UCSD-AML1 (cell line): Measurements from ENCODE around the gene GAA.
A peak's percentile ranks its signal among the peaks of the same experiment; 100 is the strongest.

Experiments used
- DNase-seq: peaks from one replicate; lab custom pipeline; 2025; ENCODE audit not compliant: unreplicated experiment; lab: John Stamatoyannopoulos, UW

Gene GAA

GRCh38 chr17:80101011-80101945 is at the start of gene GAA:
Gene GAA, plus strand, starts transcription at chr17:80101581. Its CDS starts 3,006 bp downstream, at chr17:80104587.
- peak; percentile 89 for DNase-seq

- DNase-seq, result no peak
Measured at GRCh38 chr17:80051681-80052080, 49.7 kb upstream of the GAA start.

GRCh38 chr17:80053102-80053501 is 48.3 kb upstream of the GAA start:
- no peak for DNase-seq

GRCh38 chr17:80055597-80055996 is 45.8 kb upstream of the GAA start:
- DNase-seq, result no peak

GRCh38 chr17:80058311-80058955 is 42.9 kb upstream of the GAA start:
- no peak for DNase-seq

- DNase-seq, result no peak
Measured at GRCh38 chr17:80060644-80061043, 40.7 kb upstream of the GAA start.

- DNase-seq, result no peak
Measured at GRCh38 chr17:80061421-80061820, 40.0 kb upstream of the GAA start.

- no peak for DNase-seq
Measured at GRCh38 chr17:80063830-80064585, 37.4 kb upstream of the GAA start.

GRCh38 chr17:80064696-80065095 is 36.7 kb upstream of the GAA start:
- DNase-seq, result no peak

GRCh38 chr17:80065478-80066170 is 35.8 kb upstream of the GAA start:
- no peak for DNase-seq

- DNase-seq, result no peak
Measured at GRCh38 chr17:80067393-80067986, 33.9 kb upstream of the GAA start.

- DNase-seq, result no peak
Measured at GRCh38 chr17:80068301-80069222, 32.8 kb upstream of the GAA start.

GRCh38 chr17:80070375-80071115 is 30.8 kb upstream of the GAA start:
- DNase-seq, result no peak

- DNase-seq, result no peak
Measured at GRCh38 chr17:80071116-80071841, 30.1 kb upstream of the GAA start.

- DNase-seq, result no peak
Measured at GRCh38 chr17:80072410-80072809, 29.0 kb upstream of the GAA start.

- DNase-seq, result no peak
Measured at GRCh38 chr17:80080081-80080480, 21.3 kb upstream of the GAA start.

- no peak for DNase-seq
Measured at GRCh38 chr17:80081596-80081995, 19.8 kb upstream of the GAA start.
